ENCODE measurements around the gene CACYBP.

DNA sequence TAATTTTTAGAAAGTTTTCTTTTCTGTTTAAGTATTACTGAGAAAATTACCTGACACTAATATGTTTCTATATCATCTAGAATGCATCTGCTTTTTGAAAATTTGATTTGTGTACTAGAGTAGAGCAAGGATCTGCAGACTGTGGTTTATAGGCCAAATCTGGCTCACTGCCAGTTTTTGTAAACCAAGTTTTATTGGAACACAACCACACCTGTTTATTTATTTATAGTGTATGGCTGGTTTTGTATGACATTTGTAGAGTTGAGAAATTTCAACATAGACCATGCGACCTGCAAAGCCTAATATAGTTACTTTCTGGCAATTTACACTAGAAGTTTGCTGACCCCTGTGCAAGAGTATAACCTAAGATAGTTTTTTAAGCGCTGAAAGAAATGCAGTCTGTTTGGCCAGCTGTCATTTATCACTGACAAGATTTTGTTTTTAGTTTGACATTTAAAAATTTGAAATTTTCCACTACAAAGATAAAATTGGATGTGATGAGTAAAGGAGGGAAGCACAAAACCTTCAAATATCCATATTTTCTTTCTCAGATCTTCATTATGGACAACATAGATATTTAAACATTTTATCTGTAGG lies 36.1 kb upstream of the CACYBP start:
- TF ChIP-seq, protein P1, sequence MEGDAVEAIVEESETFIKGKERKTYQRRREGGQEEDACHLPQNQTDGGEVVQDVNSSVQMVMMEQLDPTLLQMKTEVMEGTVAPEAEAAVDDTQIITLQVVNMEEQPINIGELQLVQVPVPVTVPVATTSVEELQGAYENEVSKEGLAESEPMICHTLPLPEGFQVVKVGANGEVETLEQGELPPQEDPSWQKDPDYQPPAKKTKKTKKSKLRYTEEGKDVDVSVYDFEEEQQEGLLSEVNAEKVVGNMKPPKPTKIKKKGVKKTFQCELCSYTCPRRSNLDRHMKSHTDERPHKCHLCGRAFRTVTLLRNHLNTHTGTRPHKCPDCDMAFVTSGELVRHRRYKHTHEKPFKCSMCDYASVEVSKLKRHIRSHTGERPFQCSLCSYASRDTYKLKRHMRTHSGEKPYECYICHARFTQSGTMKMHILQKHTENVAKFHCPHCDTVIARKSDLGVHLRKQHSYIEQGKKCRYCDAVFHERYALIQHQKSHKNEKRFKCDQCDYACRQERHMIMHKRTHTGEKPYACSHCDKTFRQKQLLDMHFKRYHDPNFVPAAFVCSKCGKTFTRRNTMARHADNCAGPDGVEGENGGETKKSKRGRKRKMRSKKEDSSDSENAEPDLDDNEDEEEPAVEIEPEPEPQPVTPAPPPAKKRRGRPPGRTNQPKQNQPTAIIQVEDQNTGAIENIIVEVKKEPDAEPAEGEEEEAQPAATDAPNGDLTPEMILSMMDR (IDR thresholded peaks at IDR 0.05; ENCODE audit: control extremely low read depth in 1 of 3, insufficient read depth in 1 of 3, low read depth in 1 of 3, low read length in 3 of 3) = no peak
- TF ChIP-seq RBBP5 (IDR thresholded peaks at IDR 0.05; ENCODE audit: borderline replicate concordance, low read depth, low read length) = no peak
- TF ChIP-seq POLR2A (IDR thresholded peaks at IDR 0.05; ENCODE audit: control extremely low read depth in 1 of 2, low read depth in 2 of 2, low read length in 2 of 2) = no peak
- no peak for TF ChIP-seq CBX5 (IDR thresholded peaks at IDR 0.05; ENCODE audit: low read depth, low read length)
- no peak for TF ChIP-seq SP2 (IDR thresholded peaks at IDR 0.05; ENCODE audit: low read length)
- TF ChIP-seq RAD21 (IDR thresholded peaks at IDR 0.05 in 1 of 2, conservative IDR thresholded peaks at IDR 0.05 in 1 of 2; ENCODE audit: low read depth in 2 of 2, low read length in 2 of 2) = no peak
- no peak for TF ChIP-seq EP300 (IDR thresholded peaks at IDR 0.05; ENCODE audit: borderline replicate concordance in 1 of 2, low read depth in 2 of 2, low read length in 2 of 2)
- no peak for TF ChIP-seq CHD2 (IDR thresholded peaks at IDR 0.05; ENCODE audit: low read length)
- no peak for TF ChIP-seq HDAC2 (IDR thresholded peaks at IDR 0.05; ENCODE audit: borderline replicate concordance in 1 of 2, low read depth in 2 of 2, low read length in 2 of 2)
- TF ChIP-seq USF2 (IDR thresholded peaks at IDR 0.05; ENCODE audit: low read length) = no peak
